ENCODE measurements around the gene LEFTY1.
"Not testable (repeated sequence)": the region's sequence is repeated elsewhere in the genome, so short reads cannot be mapped to it uniquely, and the experiment has no call there.

Gene LEFTY1

GRCh38 chr1:225888898-225889601 lies at the start of gene LEFTY1:
LEFTY1 (minus strand) TSS chr1:225889146; CDS start chr1:225889066, 80 bp downstream.
- no peak for DNase-seq

GRCh38 chr1:225937048-225937968 lies 48.4 kb upstream of the LEFTY1 start:
- no peak for DNase-seq

GRCh38 chr1:225936523-225936922 lies 47.6 kb upstream of the LEFTY1 start:
- no peak for DNase-seq

GRCh38 chr1:225936086-225936485 lies 47.1 kb upstream of the LEFTY1 start:
- not testable (repeated sequence) for DNase-seq

GRCh38 chr1:225934711-225935110 lies 45.8 kb upstream of the LEFTY1 start:
- DNase-seq = no peak

- DNase-seq = no peak
Measured at GRCh38 chr1:225933072-225933471, 44.1 kb upstream of the LEFTY1 start.

- DNase-seq = peak; percentile 94
Measured at GRCh38 chr1:225931270-225932136, 42.6 kb upstream of the LEFTY1 start.

- DNase-seq = no peak
Measured at GRCh38 chr1:225930566-225930965, 41.6 kb upstream of the LEFTY1 start.

GRCh38 chr1:225929462-225929861 lies 40.5 kb upstream of the LEFTY1 start:
- not testable (repeated sequence) for DNase-seq

GRCh38 chr1:225928186-225929175 lies 39.5 kb upstream of the LEFTY1 start:
- no peak for DNase-seq

- no peak for DNase-seq
Measured at GRCh38 chr1:225926551-225927113, 37.7 kb upstream of the LEFTY1 start.

GRCh38 chr1:225923692-225924555 lies 35.0 kb upstream of the LEFTY1 start, which contains the start of gene PYCR2:
PYCR2 (minus strand) TSS chr1:225924250; CDS start chr1:225924110, 140 bp downstream.
- DNase-seq = peak; percentile 96

- DNase-seq = no peak
Measured at GRCh38 chr1:225923381-225923691, 34.4 kb upstream of the LEFTY1 start.

- no peak for DNase-seq
Measured at GRCh38 chr1:225921734-225922709, 33.1 kb upstream of the LEFTY1 start.

GRCh38 chr1:225919906-225920305 lies 31.0 kb upstream of the LEFTY1 start:
- DNase-seq = no peak

GRCh38 chr1:225918280-225918679 lies 29.3 kb upstream of the LEFTY1 start:
- no peak for DNase-seq

- no peak for DNase-seq
Measured at GRCh38 chr1:225917536-225917935, 28.6 kb upstream of the LEFTY1 start.

GRCh38 chr1:225917101-225917500 lies 28.2 kb upstream of the LEFTY1 start:
- DNase-seq = peak; percentile 32

GRCh38 chr1:225915538-225915991 lies 26.6 kb upstream of the LEFTY1 start:
- DNase-seq = peak; percentile 92
